GM12874 (cell line): ENCODE measurements around the gene A4GALT.

Source experiments
- TF ChIP-seq, protein P1 (sequence below): IDR thresholded peaks from 2 replicates; pipeline ENCODE4 v1.5.1; 2011; ENCODE audit warnings: low read depth, mild to moderate bottlenecking, control low read depth, low read length, moderate library complexity; ENCODE audit not compliant: insufficient read depth

A4GALT gene

DNA sequence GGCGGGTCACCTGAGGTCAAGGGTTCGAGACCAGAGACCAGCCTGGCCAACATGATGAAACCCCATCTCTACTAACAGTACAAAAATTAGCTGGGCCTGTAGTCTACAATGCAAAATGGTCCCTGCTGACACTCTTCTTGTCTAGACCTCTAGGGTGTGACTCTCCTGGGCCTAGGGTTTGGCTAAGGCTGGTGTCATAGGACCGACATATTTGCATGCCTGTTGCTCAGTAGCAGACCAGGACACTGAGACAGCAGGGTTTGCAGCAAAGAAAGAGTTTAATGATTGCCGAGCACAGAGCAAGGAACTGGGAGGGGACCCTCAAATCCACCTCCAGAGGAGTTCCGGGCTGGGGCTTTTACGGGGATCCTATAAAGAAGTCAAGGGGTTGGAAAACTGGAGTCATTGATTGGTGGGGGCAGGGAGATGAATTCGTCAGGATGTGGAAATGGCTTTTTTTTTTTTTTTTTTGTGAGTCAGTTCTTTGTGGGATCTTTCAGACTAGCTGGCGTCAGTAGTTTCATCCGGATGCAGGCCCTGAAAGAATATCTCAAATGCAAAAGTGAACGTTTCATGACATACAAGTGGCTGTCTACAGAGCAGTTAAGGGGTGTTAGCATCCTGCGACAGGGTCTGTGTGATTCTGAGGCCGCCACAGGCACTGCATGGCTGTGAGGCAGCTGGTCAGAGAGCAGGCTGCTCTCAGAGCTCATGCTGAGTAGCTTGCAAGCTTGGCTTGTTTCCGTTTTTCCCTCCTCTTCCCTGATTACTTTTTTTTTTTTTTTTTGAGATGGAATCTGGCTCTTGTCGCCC is 27.2 kb upstream of the A4GALT start:
- TF ChIP-seq, protein P1, sequence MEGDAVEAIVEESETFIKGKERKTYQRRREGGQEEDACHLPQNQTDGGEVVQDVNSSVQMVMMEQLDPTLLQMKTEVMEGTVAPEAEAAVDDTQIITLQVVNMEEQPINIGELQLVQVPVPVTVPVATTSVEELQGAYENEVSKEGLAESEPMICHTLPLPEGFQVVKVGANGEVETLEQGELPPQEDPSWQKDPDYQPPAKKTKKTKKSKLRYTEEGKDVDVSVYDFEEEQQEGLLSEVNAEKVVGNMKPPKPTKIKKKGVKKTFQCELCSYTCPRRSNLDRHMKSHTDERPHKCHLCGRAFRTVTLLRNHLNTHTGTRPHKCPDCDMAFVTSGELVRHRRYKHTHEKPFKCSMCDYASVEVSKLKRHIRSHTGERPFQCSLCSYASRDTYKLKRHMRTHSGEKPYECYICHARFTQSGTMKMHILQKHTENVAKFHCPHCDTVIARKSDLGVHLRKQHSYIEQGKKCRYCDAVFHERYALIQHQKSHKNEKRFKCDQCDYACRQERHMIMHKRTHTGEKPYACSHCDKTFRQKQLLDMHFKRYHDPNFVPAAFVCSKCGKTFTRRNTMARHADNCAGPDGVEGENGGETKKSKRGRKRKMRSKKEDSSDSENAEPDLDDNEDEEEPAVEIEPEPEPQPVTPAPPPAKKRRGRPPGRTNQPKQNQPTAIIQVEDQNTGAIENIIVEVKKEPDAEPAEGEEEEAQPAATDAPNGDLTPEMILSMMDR, result no peak

DNA sequence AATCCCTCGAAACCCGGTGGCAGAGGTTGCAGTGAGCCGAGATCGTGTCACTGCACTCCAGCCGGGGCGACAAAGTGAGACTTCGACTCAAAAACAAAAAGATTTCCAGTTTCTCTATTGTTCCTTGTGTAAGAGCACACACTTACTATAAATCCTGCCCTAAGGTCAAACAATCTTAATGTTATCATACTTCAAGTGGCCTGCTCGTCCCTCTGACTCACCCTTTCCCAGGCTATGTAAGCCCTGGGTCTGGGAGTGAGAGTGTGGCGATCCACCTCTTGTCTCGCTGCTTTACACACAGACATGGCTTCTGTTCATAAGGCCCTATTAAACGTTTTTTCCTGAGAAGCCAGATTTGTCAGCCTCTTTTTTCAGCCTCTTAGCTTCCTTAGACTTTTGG is 24.4 kb upstream of the A4GALT start:
- TF ChIP-seq, protein P1, result no peak

DNA sequence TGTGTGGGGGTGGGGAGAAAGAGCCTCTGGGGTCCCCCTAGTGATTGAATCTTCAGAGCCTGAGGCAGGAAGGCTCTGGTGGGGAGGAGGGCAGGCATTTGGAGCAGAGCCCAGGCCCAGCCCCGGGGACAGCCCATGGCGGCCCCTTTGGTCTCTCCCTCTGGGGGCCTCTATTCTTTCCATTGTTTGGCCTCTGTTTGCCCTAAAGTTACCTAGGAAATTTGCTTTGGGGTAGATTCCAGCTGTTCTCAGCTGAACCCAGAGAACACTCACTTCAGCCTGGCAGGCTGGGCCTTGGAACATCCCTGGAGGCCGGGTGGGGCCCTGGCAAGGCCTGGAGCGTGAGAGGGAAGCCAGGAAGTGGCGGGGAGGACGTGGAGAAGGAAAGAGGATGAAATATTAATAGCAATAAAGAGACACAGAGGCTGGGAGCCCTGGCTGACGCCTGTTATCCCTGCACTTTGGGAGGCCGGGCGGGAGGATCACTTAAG is 22.9 kb upstream of the A4GALT start:
- TF ChIP-seq, protein P1, result no peak

DNA sequence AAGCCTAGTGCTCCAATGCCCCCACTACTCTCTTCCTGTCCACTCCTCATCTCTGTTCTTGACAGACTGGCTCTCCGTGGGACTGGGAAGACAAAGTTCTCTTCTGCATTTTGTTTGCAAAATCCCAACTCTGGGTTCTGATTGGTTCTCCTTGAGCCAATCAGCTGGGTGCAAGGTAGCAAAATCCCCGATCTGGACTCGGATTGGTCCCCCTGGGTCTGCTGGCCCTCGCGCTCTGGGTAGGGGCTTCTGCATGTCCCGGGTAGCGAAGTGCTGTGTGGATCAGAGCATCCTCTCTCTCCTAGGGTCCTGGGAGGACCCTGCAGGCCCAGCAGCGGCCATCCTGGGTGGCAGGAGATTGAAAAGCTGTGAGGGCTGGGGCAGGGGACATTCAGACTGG is 22.3 kb upstream of the A4GALT start:
- TF ChIP-seq, protein P1, result no peak

DNA sequence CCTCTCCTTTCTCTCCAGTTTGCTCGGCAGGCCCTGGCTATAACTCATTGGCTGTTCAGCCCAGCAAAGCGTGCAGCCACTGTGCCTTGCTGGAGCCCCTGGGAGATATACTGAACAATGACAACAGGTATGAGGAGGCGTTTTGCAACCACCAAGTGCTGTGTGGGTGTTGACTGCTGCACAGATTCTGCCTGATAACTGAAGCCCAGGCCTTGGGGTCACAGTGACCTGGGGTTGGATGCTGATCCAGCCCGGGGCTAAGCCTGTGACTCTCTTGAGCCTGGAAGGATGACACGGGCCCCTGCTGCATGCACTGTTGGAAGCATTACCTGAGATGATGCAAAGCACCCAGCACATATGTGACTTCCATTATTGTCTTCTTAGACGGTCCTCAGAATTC is 13.7 kb upstream of the A4GALT start:
- TF ChIP-seq, protein P1, result no peak

DNA sequence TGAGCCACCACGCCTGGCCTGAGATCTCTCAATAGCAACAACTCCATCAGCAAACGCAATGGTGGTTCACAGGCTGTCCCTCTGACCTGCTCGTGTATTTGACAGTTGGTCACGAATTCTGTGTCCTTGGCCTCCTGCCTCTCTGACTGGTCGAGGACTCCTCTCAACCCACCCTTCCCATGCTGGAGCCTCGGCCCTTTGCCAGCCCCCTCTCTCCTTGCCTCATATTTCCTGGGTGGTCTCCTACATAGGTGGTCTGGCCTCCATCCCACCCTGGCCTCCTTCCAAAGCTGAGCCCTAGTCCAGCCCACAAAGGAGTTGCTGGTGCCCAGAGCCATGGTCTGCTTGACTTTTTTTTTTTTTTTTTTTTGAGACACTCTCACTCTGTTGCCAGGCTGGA is 11.4 kb upstream of the A4GALT start:
- TF ChIP-seq, protein P1, result no peak

DNA sequence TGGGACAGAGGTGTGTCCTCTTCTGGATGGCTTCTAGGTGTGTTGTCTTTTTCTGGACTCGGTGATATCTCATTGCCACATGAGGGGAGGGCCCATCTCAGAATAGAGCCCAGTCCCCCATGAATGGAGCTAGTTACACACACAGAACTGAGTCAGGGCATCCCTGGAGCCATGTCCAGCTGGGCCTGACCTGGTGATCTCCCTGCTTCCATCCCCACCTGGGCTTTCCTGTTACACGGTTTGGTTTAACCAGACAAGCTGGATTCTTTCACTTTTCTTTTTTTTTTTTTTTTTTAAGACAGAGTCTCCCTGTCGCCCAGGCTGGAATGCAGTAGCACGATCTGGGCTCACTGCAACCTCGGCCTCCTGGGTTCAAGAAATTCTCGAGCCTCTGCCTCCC is 6.1 kb upstream of the A4GALT start:
- TF ChIP-seq, protein P1, result no peak
